Measurements from ENCODE around the gene TEX2.

Gene TEX2

GRCh38 chr17:64263000-64263766, at the start of gene TEX2:
TEX2 (minus strand) TSS chr17:64263260; CDS start chr17:64214217, 49,043 bp downstream.
- TF ChIP-seq GATA3 (IDR thresholded peaks at IDR 0.05; ENCODE audit: low read depth, low read length) (no peak), GATA2 (IDR thresholded peaks at IDR 0.05; ENCODE audit: low read depth, low read length) (no peak)

- TF ChIP-seq GATA2 (IDR thresholded peaks at IDR 0.05; ENCODE audit: low read depth, low read length) (no peak), GATA3 (IDR thresholded peaks at IDR 0.05; ENCODE audit: low read depth, low read length) (no peak)
Observed at GRCh38 chr17:64309710-64310109, 46.6 kb upstream of the TEX2 start.

DNA sequence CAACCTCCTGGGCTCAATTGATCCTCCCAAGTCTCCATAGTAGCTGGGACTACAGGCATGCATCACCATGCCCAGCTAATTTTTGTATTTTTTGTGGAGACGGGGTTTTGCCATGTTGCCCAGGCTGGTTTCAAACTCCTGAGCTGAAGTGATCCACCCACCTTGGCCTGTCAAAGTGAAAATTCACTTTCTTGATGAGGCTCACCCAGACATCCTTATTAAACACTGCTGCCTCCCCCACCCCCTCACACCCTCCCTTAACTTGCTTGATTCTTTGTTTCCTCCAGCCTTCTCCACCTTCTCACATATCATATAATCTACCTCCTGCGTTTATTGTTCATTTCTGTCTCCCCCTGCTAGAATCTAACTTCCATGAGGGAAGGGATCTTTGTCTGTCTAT, 46.0 kb upstream of the TEX2 start:
- no peak for TF ChIP-seq GATA3 (IDR thresholded peaks at IDR 0.05; ENCODE audit: low read depth, low read length)
- TF ChIP-seq GATA2 (IDR thresholded peaks at IDR 0.05; ENCODE audit: low read depth, low read length): no peak

DNA sequence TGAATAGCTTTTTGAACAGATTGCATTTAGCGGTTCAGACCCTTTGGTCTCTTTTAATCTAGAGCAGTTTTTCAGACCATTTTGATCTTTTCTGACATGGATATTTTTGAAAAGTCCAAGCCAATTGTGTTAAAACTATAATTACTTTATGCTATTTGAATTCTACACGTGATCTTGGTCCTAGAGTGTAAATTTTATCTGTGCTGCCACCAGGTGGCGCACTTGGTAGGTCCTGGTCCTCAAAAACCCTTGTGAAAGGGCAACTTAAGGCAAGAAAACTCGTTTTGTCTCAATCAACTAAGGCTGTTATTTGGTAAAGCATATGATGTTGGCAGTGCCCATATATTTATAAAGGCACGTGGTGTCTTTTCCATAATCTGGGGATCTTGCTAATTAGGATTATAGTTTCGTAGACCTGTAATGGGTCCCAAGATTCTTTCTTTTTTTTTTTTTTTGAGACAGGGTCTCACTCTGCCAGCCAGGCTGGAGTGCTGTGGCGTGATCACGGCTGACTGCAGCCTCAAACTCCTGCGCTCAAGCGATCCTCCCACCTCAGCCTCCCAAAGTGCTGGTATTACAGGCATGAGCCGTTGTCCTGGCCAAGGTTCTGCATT, 43.9 kb upstream of the TEX2 start:
- TF ChIP-seq GATA2 (IDR thresholded peaks at IDR 0.05; ENCODE audit: low read depth, low read length): no peak

DNA sequence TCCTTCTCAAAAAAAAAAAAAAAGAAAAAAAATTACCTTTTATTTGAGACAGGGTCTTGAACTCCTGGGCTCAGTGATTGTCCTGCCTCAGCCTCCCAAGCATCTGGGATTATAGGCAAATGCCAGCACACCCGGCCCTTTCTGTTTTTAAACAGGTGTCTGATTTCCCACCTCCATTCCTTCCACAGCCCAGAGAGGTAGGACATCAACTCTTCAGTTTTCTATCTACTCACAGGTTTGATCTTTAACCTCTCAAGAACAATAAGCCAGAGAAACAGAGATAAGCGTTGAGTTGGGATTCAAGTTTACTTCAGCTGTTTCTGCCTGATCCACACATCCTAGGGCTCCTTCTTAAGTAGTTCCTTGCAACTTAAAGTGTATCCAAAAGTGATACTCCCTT, 41.5 kb upstream of the TEX2 start:
- no peak for TF ChIP-seq GATA2 (IDR thresholded peaks at IDR 0.05; ENCODE audit: low read depth, low read length)
- no peak for TF ChIP-seq GATA3 (IDR thresholded peaks at IDR 0.05; ENCODE audit: low read depth, low read length)

DNA sequence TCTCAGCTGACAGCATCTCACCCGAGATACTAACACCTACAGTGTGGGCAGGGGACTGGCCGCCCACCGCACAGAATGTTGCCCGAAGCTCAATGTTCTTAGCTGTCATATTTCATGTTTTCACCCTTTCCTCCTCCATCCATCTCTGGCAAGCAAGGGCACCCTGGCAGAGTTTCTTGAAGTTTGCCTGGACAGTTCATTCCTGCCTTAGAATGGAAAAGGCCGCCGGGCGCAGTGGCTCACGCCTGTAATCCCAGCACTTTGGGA, 37.6 kb upstream of the TEX2 start:
- TF ChIP-seq GATA3 (IDR thresholded peaks at IDR 0.05; ENCODE audit: low read depth, low read length) (no peak), GATA2 (IDR thresholded peaks at IDR 0.05; ENCODE audit: low read depth, low read length) (no peak)

DNA sequence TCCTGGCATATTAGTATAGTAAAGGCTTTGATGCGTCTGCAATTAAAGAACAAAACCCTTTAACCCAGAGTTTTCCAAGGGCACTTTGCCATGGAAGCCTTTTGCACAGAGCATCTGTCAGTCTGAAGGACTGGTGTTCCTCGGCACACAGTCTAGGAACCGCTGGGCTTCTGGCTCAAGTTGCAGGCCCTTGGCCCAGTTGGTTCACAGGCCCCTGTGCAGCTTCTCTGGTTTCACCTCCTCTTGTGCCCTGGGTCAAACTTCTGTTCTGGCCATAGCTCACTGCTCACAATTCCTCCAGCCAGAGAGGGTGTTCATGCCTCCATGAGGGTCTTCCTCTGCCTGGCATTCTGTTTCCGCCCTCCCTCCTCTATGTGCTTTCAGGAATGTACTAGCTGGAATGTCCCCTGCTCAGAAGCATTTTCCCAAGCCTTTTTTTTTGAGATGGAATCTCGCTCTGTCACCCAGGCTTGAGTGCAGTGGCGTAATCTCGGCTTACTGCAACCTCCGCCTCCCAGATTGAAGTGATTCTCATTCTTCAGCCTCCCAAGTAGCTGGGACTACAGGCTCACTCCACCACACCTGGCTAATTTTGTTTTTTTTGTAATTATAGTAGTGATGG, 34.5 kb upstream of the TEX2 start:
- no peak for TF ChIP-seq GATA2 (IDR thresholded peaks at IDR 0.05; ENCODE audit: low read depth, low read length)
- no peak for TF ChIP-seq GATA3 (IDR thresholded peaks at IDR 0.05; ENCODE audit: low read depth, low read length)

DNA sequence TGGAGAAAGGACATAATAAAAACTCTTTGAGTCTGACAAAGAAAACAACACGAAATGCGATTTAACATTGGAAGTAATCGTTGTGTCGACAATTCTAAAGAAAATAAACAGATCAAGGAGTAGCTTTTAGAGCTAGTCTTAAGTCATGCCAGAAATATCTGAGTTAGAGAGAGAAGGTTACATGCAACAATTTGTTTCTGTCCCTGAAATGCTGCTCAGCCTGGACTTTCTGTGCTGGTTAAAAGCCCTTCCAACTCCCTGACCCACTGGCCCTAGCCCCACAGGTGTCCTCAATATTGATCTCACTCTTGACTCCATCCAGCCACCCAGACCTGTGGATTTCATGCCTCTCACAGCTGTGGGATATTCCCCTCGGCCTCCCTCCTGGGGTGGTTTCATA, 33.2 kb upstream of the TEX2 start:
- TF ChIP-seq GATA2 (IDR thresholded peaks at IDR 0.05; ENCODE audit: low read depth, low read length): no peak
- TF ChIP-seq GATA3 (IDR thresholded peaks at IDR 0.05; ENCODE audit: low read depth, low read length): no peak

DNA sequence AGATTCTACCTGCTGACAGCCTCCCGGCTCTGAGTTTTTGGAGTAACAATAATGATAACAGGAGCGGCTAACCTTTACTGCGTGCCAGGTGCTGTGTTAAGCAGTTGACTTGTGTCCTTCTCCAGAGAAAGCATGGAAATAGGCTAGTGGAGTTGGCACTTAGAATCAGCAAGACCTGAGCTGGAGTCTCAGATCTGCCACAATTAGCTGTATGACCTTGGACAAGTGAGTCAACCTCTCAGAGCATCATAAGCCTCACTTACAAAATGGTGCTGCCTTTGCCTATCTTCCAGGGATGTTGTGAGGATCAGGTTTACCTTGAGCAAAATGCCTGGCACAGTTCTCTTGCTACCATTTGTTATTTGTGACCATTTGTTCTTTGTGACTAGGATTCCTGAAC, 32.1 kb upstream of the TEX2 start:
- TF ChIP-seq GATA2 (IDR thresholded peaks at IDR 0.05; ENCODE audit: low read depth, low read length): no peak
- TF ChIP-seq GATA3 (IDR thresholded peaks at IDR 0.05; ENCODE audit: low read depth, low read length): no peak

DNA sequence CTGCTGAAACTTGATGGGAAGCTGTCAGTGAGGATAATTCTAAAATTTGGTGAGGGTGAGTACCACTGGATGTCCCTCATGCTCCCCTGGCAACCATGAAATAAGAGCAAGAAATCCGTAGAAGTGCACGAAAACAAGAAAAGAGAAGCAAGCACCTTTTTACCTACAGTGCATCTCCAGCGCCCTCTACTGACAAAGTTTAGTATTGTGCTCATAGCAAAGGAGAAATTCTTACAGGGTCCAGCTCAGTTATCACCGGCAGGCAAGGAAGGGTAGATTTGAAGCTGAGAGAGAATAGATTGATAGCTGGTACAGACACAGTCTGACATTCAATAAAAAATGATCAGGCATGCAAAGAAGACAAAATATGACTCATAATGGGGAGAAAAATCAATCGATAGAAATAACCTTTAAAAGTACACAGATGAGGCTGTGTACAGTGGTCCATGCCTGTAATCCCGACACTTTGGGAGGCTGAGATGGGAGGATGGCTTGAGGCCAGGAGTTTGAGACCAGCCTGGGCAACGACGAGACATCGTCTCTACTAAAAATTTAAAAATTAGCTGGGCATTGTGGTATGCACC, 28.3 kb upstream of the TEX2 start:
- TF ChIP-seq GATA2 (IDR thresholded peaks at IDR 0.05; ENCODE audit: low read depth, low read length) (no peak), GATA3 (IDR thresholded peaks at IDR 0.05; ENCODE audit: low read depth, low read length) (no peak)

- TF ChIP-seq GATA2 (IDR thresholded peaks at IDR 0.05; ENCODE audit: low read depth, low read length) (no peak), GATA3 (IDR thresholded peaks at IDR 0.05; ENCODE audit: low read depth, low read length) (no peak)
Observed at GRCh38 chr17:64289741-64290141, 26.7 kb upstream of the TEX2 start.

DNA sequence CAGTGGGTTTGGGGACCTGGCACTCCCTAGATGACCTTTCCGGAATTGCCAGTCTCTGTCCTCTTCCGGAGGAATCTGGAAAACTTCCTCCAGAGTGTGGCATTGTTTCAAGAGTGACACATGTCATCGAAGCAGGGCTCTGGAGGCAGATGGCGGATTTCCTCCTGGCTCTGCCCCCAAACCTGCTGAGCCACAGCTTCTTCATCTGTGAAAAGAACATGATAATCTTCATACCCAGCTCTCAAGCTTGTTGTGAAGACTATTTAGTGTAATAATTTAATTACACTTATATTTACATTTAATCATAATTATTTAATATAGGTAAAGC, 19.7 kb upstream of the TEX2 start:
- TF ChIP-seq GATA2 (IDR thresholded peaks at IDR 0.05; ENCODE audit: low read depth, low read length): no peak
- no peak for TF ChIP-seq GATA3 (IDR thresholded peaks at IDR 0.05; ENCODE audit: low read depth, low read length)

- TF ChIP-seq GATA2 (IDR thresholded peaks at IDR 0.05; ENCODE audit: low read depth, low read length) (no peak), GATA3 (IDR thresholded peaks at IDR 0.05; ENCODE audit: low read depth, low read length) (no peak)
Observed at GRCh38 chr17:64281962-64282752, 19.1 kb upstream of the TEX2 start.

- TF ChIP-seq GATA3 (IDR thresholded peaks at IDR 0.05; ENCODE audit: low read depth, low read length) (no peak), GATA2 (IDR thresholded peaks at IDR 0.05; ENCODE audit: low read depth, low read length) (no peak)
Observed at GRCh38 chr17:64278614-64279013, 15.6 kb upstream of the TEX2 start.

Measured in SH-SY5Y (cell line).